ENCODE data around the gene CGNL1. TPM values are rescaled to one million over a fixed set of nuclear protein-coding genes. Genes with fewer than 3 reads are reported as not detected.
A peak's percentile ranks its signal among the peaks of the same experiment; 100 is the strongest.

The CGNL1 gene
- total RNA-seq, 2 experiments from 2014 or later = not detected

DNA sequence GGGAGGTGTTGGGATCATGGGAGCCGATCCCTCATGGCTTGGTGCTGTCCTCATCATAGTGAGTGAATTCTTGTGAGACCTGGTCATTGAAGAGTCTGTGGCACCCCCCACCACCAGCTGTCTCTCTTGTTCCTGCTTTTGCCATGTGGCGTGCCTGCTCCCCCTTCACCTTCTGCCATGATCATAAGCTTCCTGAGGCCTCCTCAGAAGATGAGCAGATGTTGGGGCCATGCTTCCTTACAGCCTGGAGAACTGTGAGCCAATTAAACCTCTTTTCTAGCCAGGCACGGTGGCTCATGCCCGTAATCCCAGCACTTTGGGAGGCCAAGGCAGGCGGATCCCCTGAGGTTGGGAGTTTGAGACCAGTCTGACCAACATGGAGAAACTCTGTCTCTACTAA is 37.0 kb upstream of the CGNL1 start:
- Mint-ChIP-seq H3K36me3 (ENCODE audit: low read depth) (no peaks in the 10 kb centered on the region), H3K27me3 (peaks cover 8% of the 10 kb centered on the region), H3K4me3 (no peak overlapping the region), H3K27ac (no peak overlapping the region), H3K9me3 (no peaks in the 10 kb centered on the region), H3K4me1 (no peaks in the 10 kb centered on the region)
- no peak for DNase-seq
- ChIA-PET POLR2A (no interaction called here), CTCF (interaction anchor here (2.8 to 7.2 kb wide), 2 partner anchors 189 to 203 kb away, joined by 16 to 93 read pairs; no protein-coding TSS in a partner anchor)

DNA sequence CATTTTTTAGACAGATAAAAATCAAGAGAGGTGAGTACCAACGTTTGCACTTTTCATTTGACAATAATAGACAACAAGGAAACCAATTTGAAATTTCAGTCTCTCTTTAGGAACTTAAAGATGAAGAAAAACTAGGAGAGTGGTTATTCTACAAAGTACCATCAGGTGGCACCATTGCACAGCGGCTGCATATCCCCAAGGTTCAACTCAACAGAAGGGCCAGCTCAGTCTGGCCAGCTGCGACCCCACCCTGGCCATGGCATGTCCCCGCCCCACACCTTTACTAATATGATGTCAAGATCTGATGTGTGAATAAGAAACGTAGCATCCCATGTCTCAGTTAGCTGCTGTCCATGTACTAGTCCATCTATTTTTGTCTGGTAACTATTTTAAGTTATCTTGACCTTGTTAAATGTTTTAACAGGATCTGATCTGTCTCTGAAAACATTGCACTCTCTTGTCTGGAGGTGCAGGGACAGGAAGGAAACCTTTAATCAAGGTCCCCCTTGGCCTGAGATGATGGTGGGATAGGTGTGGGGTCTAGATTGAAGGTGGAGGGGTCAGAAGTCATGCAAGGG is 35.5 kb upstream of the CGNL1 start:
- Mint-ChIP-seq H3K36me3 (ENCODE audit: low read depth) (no peaks in the 10 kb centered on the region), H3K4me3 (no peak overlapping the region), H3K27ac (no peak overlapping the region), H3K4me1 (no peaks in the 10 kb centered on the region), H3K27me3 (peaks cover 8% of the 10 kb centered on the region), H3K9me3 (no peaks in the 10 kb centered on the region)
- ChIA-PET CTCF (interaction anchor here (0.6 to 7.2 kb wide), 7 partner anchors 14 to 213 kb away, joined by 3 to 93 read pairs (median 6); no protein-coding TSS in a partner anchor), POLR2A (no interaction called here)
- peak; percentile 36 for DNase-seq

DNA sequence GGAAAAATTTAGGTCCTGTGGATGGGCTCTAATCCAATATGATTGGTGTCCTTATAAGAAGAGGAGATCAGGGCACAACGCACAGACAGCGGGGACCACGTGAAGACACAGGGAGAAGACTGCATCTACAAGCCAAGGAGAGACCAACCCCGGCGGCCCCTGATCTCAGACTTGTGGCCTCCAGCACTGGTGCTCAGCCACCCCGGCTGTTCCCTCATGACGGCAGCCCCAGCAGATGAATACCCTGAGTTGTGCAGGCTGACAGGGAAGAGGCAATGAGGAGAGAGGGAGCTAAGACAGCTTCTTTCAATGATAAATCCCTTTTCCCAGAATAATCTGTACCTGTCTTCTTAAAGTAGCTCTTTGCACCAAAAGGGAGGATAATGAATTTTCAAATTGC is 33.3 kb upstream of the CGNL1 start:
- Mint-ChIP-seq H3K4me1 (no peaks in the 10 kb centered on the region), H3K27me3 (peaks cover 5% of the 10 kb centered on the region), H3K27ac (no peak overlapping the region), H3K4me3 (no peak overlapping the region), H3K36me3 (ENCODE audit: low read depth) (no peaks in the 10 kb centered on the region), H3K9me3 (no peaks in the 10 kb centered on the region)
- DNase-seq = no peak
- POLR2A ChIA-PET = no interaction called here
- CTCF ChIA-PET = interaction anchor here (7.2 kb wide), 1 partner anchor 185 kb away, joined by 93 read pairs; no protein-coding TSS in a partner anchor

DNA sequence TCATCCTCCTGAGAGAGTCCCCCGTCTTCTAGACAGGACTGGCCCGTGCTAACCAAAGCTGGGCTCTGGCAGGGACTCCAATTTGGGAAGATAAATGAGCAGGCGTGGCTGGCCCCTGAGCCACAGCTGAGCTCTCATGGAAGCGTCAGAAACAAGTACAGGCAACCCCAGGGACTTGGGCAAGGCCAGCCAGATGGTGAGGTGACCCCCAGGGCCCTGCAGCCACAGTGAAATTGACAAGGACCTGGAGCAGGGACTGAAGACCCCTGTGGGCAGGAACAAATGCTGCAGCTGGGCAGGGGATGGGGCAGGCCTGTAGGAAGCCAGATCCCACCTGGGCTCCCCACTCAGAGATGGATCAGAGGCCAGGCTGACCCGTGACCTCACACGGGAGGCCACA is 32.8 kb upstream of the CGNL1 start:
- H3K27me3 Mint-ChIP-seq = peaks cover 5% of the 10 kb centered on the region
- H3K27ac Mint-ChIP-seq = no peak overlapping the region
- POLR2A ChIA-PET = no interaction called here
- no peak overlapping the region for H3K4me3 Mint-ChIP-seq
- H3K36me3 Mint-ChIP-seq (ENCODE audit: low read depth) = no peaks in the 10 kb centered on the region
- H3K9me3 Mint-ChIP-seq = no peaks in the 10 kb centered on the region
- no peaks in the 10 kb centered on the region for H3K4me1 Mint-ChIP-seq
- CTCF ChIA-PET = interaction anchor here (7.2 kb wide), 1 partner anchor 185 kb away, joined by 93 read pairs; no protein-coding TSS in a partner anchor
- DNase-seq = no peak

DNA sequence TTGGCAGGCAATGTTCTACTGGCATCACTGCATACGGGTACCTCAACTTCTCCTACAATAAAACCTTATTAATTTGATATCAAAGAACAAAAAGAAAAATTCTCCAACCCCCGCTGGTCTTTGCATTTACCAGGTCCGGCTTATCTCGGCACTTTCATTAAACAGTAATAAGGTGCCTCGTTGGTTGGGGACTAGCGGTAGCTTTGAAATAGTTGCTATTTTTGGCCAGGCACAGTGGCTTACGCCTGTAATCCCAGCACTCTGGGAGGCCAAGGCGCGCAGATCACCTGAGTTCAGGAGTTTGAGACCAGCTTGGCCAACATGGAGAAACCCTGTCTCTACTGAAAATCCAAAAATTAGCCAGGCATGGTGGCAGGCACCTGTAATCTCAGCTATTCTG is 32.0 kb upstream of the CGNL1 start:
- no peaks in the 10 kb centered on the region for H3K4me1 Mint-ChIP-seq
- no peak overlapping the region for H3K27ac Mint-ChIP-seq
- peaks cover 5% of the 10 kb centered on the region for H3K27me3 Mint-ChIP-seq
- no peaks in the 10 kb centered on the region for H3K36me3 Mint-ChIP-seq (ENCODE audit: low read depth)
- no peak overlapping the region for H3K4me3 Mint-ChIP-seq
- ChIA-PET CTCF (interaction anchor here (7.2 kb wide), 1 partner anchor 184 kb away, joined by 93 read pairs; no protein-coding TSS in a partner anchor), POLR2A (no interaction called here)
- no peaks in the 10 kb centered on the region for H3K9me3 Mint-ChIP-seq
- no peak for DNase-seq

DNA sequence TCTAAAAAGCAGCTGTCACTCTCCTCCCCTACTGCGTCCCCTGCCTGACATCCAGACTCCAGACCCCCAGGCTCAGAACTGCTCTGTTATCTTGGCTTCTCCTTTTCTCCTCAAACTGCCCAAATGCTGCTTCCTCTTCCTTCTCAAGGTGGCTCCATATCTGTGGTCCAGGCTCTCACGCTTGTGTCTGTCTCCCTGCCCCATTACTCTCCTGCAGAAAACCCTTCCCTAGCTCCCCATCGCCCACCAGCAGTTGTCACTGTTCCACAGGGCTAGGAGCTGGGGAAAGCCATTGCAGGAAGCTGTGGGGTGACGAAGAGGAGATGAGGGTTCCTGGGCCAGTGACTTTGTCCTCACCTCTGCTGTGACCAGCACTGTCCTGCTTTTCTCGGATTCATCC is 30.7 kb upstream of the CGNL1 start:
- CTCF ChIA-PET = interaction anchor here (7.2 kb wide), 1 partner anchor 183 kb away, joined by 93 read pairs; no protein-coding TSS in a partner anchor
- no peaks in the 10 kb centered on the region for H3K36me3 Mint-ChIP-seq (ENCODE audit: low read depth)
- H3K27me3 Mint-ChIP-seq = peaks cover 5% of the 10 kb centered on the region
- H3K9me3 Mint-ChIP-seq = no peaks in the 10 kb centered on the region
- POLR2A ChIA-PET = no interaction called here
- no peak overlapping the region for H3K27ac Mint-ChIP-seq
- DNase-seq = no peak
- no peaks in the 10 kb centered on the region for H3K4me1 Mint-ChIP-seq
- no peak overlapping the region for H3K4me3 Mint-ChIP-seq

DNA sequence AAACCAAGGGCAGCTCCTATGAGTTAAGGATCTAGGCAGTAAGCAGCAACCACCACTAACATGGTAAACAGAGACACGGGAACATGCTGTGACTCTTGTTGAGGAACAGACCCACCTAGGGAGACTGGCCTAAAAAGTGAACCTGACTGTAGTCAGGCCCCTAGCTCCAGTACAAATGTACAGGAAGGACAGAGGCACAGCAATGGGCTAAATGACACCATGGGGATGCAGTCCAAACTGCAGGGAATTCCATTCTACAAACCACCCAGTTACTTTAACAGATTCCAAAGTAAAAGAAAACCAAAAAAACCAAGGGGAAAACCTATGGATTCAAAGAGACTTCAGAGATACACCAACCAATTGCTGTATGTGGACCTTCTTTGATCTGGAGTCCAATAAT is 28.2 kb upstream of the CGNL1 start:
- Mint-ChIP-seq H3K9me3 (no peaks in the 10 kb centered on the region), H3K27me3 (no peaks in the 10 kb centered on the region)

DNA sequence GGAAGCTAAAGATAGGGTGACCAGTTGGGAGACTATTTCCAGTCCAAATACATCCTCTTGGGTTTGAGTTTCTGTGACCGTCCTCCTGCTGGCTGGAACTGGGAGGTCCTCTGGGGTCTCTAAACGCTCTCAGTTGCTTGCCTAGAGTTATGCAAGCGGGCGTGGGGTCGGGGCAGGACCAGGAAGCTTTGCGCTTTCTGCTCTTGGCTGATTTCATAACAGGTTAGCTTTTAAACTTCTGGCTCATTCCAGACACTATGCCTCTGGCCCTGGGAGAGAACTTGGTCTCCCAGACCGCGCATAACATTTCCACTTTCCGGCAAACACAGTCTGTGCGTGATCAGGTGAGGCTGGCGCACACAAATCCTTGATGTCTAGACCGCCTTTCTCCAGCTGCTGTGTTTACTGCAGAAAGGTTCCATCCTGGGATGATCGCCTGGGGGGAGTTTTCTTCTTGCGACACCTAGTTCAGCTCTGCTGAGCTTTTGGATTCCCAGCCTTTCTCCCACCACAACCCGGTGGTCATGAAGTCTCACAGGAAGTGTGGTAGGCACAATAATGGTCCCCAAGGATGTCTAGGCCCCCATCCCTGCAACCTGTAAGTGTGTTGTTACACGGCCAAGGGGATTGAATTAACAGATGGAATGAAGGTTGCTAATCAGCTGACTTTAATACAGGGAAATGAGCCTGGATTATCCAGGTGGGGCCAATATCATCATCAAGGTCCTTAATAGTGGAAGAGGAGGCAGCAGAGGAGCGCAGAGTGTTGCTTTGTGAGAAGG is 23.6 kb upstream of the CGNL1 start:
- no peak overlapping the region for H3K4me3 Mint-ChIP-seq
- H3K27me3 Mint-ChIP-seq = peaks cover 7% of the 10 kb centered on the region
- H3K9me3 Mint-ChIP-seq = no peaks in the 10 kb centered on the region
- no peak overlapping the region for H3K27ac Mint-ChIP-seq
- no peaks in the 10 kb centered on the region for H3K4me1 Mint-ChIP-seq
- POLR2A ChIA-PET = no interaction called here
- no peaks in the 10 kb centered on the region for H3K36me3 Mint-ChIP-seq (ENCODE audit: low read depth)
- CTCF ChIA-PET = no interaction called here
- no peak for DNase-seq

More for the DNA sequence above, 28.2 kb upstream of the CGNL1 start:
- CTCF ChIA-PET = interaction anchor here (1.0 kb wide), 1 partner anchor 194 kb away, joined by 3 read pairs; no protein-coding TSS in a partner anchor
- Mint-ChIP-seq H3K4me3 (no peak overlapping the region), H3K4me1 (no peaks in the 10 kb centered on the region), H3K27ac (no peak overlapping the region), H3K36me3 (ENCODE audit: low read depth) (no peaks in the 10 kb centered on the region)
- DNase-seq = no peak
- POLR2A ChIA-PET = no interaction called here

DNA sequence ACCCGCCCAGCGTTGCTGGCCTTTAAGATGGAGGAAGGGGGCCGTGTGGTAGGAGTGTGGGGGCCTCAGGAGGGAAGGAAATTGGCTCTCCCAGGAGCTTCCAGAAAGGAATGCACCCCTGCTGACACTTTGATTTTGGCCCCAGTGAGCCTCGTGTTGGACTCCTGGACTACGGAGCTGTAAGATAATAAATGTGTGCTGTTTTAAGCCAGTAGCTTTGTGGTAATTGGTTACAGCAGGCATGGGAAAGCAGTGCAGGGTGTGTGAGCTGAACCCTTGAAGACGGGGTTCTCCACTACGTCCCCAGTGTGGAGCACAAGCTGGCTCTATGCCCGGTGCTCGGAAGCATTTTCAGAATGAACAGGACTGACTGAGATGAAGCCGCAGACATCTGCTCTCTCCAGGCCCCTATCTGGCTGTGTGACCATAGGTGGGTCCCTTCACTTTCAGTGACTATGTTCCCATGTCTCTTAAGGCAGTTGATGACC is 22.9 kb upstream of the CGNL1 start:
- H3K36me3 Mint-ChIP-seq (ENCODE audit: low read depth) = no peaks in the 10 kb centered on the region
- POLR2A ChIA-PET = no interaction called here

DNA sequence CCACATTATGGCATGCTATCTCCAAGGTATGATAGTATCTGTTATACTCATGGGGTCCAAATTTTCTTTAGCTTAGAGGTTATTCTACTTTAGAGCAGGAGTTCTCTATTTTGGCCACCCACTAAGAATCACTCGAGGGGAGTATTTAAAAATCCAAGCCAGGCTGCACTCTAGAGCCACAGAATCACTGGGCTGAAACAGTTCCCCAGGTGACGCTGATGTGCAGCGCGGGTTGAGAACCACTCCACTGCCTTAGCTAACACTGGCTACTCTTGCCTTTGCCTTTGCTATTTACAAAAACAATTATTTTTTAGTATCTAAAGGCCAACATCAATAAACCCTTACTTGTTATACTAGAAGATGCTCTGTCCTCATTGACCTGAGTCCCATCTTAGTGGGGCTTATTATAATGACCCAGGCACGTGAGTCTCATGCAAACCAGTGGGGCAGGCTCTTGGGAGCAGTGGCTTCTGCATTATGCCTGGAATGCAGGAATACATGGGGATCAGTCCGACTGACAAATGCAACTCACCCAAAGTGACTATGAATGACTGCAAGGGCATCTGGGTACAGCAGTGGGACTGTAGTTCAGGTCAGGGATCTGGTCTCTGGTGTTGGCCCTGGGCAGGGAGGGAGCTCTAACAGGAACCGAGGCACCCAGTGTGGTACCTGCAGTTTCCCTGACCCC is 21.7 kb upstream of the CGNL1 start:
- CTCF ChIA-PET = no interaction called here
- Mint-ChIP-seq H3K36me3 (ENCODE audit: low read depth) (no peaks in the 10 kb centered on the region), H3K4me1 (no peaks in the 10 kb centered on the region), H3K27ac (no peak overlapping the region), H3K27me3 (peaks cover 7% of the 10 kb centered on the region), H3K4me3 (no peak overlapping the region), H3K9me3 (no peaks in the 10 kb centered on the region)
- POLR2A ChIA-PET = no interaction called here
- DNase-seq = no peak

More for the DNA sequence above, 22.9 kb upstream of the CGNL1 start:
- Mint-ChIP-seq H3K27me3 (peaks cover 7% of the 10 kb centered on the region), H3K4me3 (no peak overlapping the region), H3K4me1 (no peaks in the 10 kb centered on the region), H3K27ac (no peak overlapping the region), H3K9me3 (no peaks in the 10 kb centered on the region)
- CTCF ChIA-PET = no interaction called here
- no peak for DNase-seq

DNA sequence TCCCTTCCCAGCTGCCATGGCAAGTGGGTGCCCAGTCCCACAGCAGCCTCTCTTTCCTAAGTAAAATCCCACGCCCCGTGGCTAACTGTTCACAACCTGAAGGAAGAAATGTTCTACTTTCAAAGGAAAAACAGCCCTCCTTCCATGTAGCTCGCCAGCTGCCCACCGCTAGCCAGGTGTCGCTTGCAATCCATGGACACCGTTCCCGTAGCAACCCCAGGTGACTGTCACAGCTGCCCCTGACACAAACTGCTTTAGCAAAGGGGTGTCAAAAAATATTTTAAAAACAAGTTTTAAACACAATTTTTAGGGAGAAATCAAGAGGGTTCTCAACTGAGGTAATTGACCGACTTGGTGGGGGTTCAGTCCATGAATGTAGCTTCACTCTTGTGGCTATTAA is 21.0 kb upstream of the CGNL1 start:
- ChIA-PET POLR2A (no interaction called here), CTCF (no interaction called here)
- Mint-ChIP-seq H3K36me3 (ENCODE audit: low read depth) (no peaks in the 10 kb centered on the region), H3K4me3 (no peak overlapping the region), H3K4me1 (no peaks in the 10 kb centered on the region), H3K27ac (no peak overlapping the region), H3K9me3 (no peaks in the 10 kb centered on the region), H3K27me3 (peaks cover 7% of the 10 kb centered on the region)
- no peak for DNase-seq

DNA sequence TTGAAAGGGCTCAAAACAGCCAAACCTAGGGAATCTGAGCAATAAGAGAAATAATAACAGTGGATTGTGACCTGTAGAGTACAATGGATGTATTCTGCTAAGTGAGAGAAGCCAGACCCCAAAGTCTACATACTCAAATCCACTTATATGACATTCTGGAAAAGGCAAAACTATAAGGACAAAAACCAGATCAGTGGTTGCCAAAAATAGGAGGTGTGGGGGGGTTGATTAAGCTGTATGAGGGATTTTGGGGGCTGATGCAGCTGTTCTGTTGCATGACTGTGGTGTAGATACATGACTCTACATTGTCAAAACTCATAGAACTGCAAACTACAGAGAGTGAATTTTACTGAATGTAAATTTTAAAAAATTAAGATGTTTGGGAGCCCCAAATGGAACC is 20.1 kb upstream of the CGNL1 start:
- H3K9me3 Mint-ChIP-seq = no peaks in the 10 kb centered on the region
- peaks cover 7% of the 10 kb centered on the region for H3K27me3 Mint-ChIP-seq
- no peaks in the 10 kb centered on the region for H3K36me3 Mint-ChIP-seq (ENCODE audit: low read depth)
- POLR2A ChIA-PET = no interaction called here
- no peak overlapping the region for H3K27ac Mint-ChIP-seq
- no peaks in the 10 kb centered on the region for H3K4me1 Mint-ChIP-seq
- no peak for DNase-seq
- no peak overlapping the region for H3K4me3 Mint-ChIP-seq
- CTCF ChIA-PET = no interaction called here

DNA sequence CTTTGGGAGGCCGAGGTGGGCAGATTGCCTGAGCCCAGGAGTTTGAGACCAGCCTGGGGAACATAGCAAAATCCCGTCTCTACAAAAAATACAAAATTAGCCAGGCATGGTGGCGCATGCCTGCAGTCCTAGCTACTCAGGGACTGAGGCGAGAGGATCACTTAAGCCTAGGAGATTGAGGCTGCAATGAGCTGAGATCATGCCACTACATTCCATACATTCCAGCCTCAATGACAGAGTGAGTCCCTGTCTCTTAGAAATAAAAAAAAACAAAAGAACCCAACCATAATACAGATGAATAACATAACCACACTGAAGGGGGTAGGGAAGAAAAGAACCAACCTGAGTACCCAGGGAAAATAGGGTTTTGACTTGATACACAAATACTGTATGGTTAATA is 19.7 kb upstream of the CGNL1 start:
- CTCF ChIA-PET = no interaction called here
- Mint-ChIP-seq H3K4me1 (no peaks in the 10 kb centered on the region), H3K4me3 (no peak overlapping the region), H3K9me3 (no peaks in the 10 kb centered on the region), H3K36me3 (ENCODE audit: low read depth) (no peaks in the 10 kb centered on the region), H3K27ac (no peak overlapping the region), H3K27me3 (peaks cover 7% of the 10 kb centered on the region)
- POLR2A ChIA-PET = no interaction called here
- DNase-seq = no peak

Measured in activated CD4-positive, alpha-beta memory T cell treated with anti-CD3 and anti-CD28 coated beads, Interleukin-2, amount 10 ng/mL, durations not matched to agents 7 days and 5 days (primary cell).